NCI-H2196 (cell line): Measurements from ENCODE around the gene GINM1.

ENCODE experiments used
- DNase-seq: peaks from one replicate; lab custom pipeline; 2025; ENCODE audit not compliant: unreplicated experiment; lab: John Stamatoyannopoulos, UW

GINM1 gene

GRCh38 chr6:149592983-149593382 lies 26.8 kb downstream of the GINM1 start:
- DNase-seq: no peak

GRCh38 chr6:149593408-149593807 lies 27.2 kb downstream of the GINM1 start:
- no peak for DNase-seq

GRCh38 chr6:149600508-149600907 lies 34.3 kb downstream of the GINM1 start:
- no peak for DNase-seq

GRCh38 chr6:149608381-149608982 lies 42.3 kb downstream of the GINM1 start:
- DNase-seq: no peak

GRCh38 chr6:149614337-149614736 lies 48.2 kb downstream of the GINM1 start:
- DNase-seq: no peak

GRCh38 chr6:149615805-149616204 lies 49.6 kb downstream of the GINM1 start:
- DNase-seq: no peak

- no peak for DNase-seq
Measured at GRCh38 chr6:149627672-149628071, 61.5 kb downstream of the GINM1 start.

GRCh38 chr6:149628875-149629510 lies 62.8 kb downstream of the GINM1 start:
- no peak for DNase-seq

GRCh38 chr6:149634315-149634714 lies 68.1 kb downstream of the GINM1 start:
- no peak for DNase-seq

GRCh38 chr6:149636124-149636523 lies 69.9 kb downstream of the GINM1 start:
- DNase-seq: no peak
